Left renal pelvis (tissue), 4 donors: Measurements from ENCODE around the gene GEMIN2. TPM values are rescaled to one million over a fixed set of nuclear protein-coding genes. Genes with fewer than 3 reads are reported as not detected.
A peak's percentile ranks its signal among the peaks of the same experiment; 100 is the strongest.
"Not testable (repeated sequence)": the region's sequence is repeated elsewhere in the genome, so short reads cannot be mapped to it uniquely, and the experiment has no call there.

Experiments used
- DNase-seq, 4 donors: peaks; one replicate each; pipeline ENCODE4 v3.0.0-alpha.2; 2013; ENCODE audit warnings: low read depth in 4 of 4, low spot score in 3 of 4
- polyA plus RNA-seq, 4 donors: library from polyadenylated mRNA; unstranded; fragments of 120-200 nt; gene quantifications; one replicate each; pipeline ENCODE4 v1.2.1, GENCODE V29; 2013; ENCODE audit not compliant: insufficient read length in 4 of 4

The GEMIN2 gene
- polyA plus RNA-seq, 4 donors: 20.8 to 32.4 (median 24.8) TPM

- no peak for DNase-seq
Observed at GRCh38 chr14:39109893-39110715, 4.0 kb upstream of the GEMIN2 start.

GRCh38 chr14:39113685-39114072 is 444 bp upstream of the GEMIN2 start:
- no peak for DNase-seq

GRCh38 chr14:39122330-39123138 is 8.4 kb downstream of the GEMIN2 start:
- no peak for DNase-seq

GRCh38 chr14:39137835-39138234 is 23.7 kb downstream of the GEMIN2 start:
- DNase-seq: not testable (repeated sequence)

GRCh38 chr14:39138440-39138839 is 24.3 kb downstream of the GEMIN2 start:
- no peak for DNase-seq

GRCh38 chr14:39140170-39140569 is 26.0 kb downstream of the GEMIN2 start:
- no peak for DNase-seq

- DNase-seq: not testable (repeated sequence)
Observed at GRCh38 chr14:39141623-39142022, 27.5 kb downstream of the GEMIN2 start.

GRCh38 chr14:39143226-39143625 is 29.1 kb downstream of the GEMIN2 start:
- not testable (repeated sequence) for DNase-seq

GRCh38 chr14:39145266-39145966 is 31.3 kb downstream of the GEMIN2 start:
- no peak for DNase-seq

GRCh38 chr14:39154594-39155189 is 40.6 kb downstream of the GEMIN2 start:
- no peak for DNase-seq

GRCh38 chr14:39157491-39157890 is 43.4 kb downstream of the GEMIN2 start:
- DNase-seq: no peak

GRCh38 chr14:39158222-39158858 is 44.2 kb downstream of the GEMIN2 start:
- no peak for DNase-seq

- DNase-seq: no peak
Observed at GRCh38 chr14:39160494-39160893, 46.4 kb downstream of the GEMIN2 start.

- DNase-seq: not testable (repeated sequence)
Observed at GRCh38 chr14:39167797-39168320, 53.7 kb downstream of the GEMIN2 start.

GRCh38 chr14:39168591-39168990 is 54.5 kb downstream of the GEMIN2 start:
- DNase-seq: no peak

- no peak for DNase-seq
Observed at GRCh38 chr14:39169541-39169900, 55.4 kb downstream of the GEMIN2 start.

GRCh38 chr14:39173198-39173597 is 59.1 kb downstream of the GEMIN2 start:
- DNase-seq: no peak

- peak; percentile 97 to 99 (median 98) for DNase-seq
Observed at GRCh38 chr14:39174560-39175444, 60.7 kb downstream of the GEMIN2 start, which contains the start of gene PNN. PNN (plus strand) TSS chr14:39175254; CDS start chr14:39175280, 26 bp downstream.
